Measurements from ENCODE around the gene STAT3.

- no peak for TF ChIP-seq CTCF (IDR thresholded peaks at IDR 0.05; ENCODE audit: insufficient read depth, low read length, poor library complexity, severe bottlenecking)
- no peak for TF ChIP-seq EZH2phosphoT487 (conservative IDR thresholded peaks at IDR 0.05; ENCODE audit: low read length)
Measured at GRCh38 chr17:42272162-42272907, 115.9 kb downstream of the STAT3 start.

Data from SU-DHL-6 (cell line).